Prostate gland (tissue), 2 donors: ENCODE measurements around the gene DNM3. TPM values are rescaled to one million over a fixed set of nuclear protein-coding genes. Genes with fewer than 3 reads are reported as not detected.

ENCODE experiments used
- DNase-seq: peaks from one replicate; pipeline ENCODE4 v3.0.0-alpha.2; 2019; ENCODE audit warnings: low spot score
- H3K27ac ChIP-seq, 2 donors: fragments of 200-600 bp; sonication (generic); 2 replicates each; pipeline ENCODE4 v1.5.1; 2017 to 2019
- H3K27me3 ChIP-seq: fragments of 200-600 bp; sonication (generic); replicated peaks from 2 replicates; pipeline ENCODE4 v1.5.1; 2019; ENCODE audit not compliant: insufficient read depth
- H3K36me3 ChIP-seq, 2 donors: fragments of 200-600 bp; sonication (generic); 1 replicate in 1 of 2; 2 replicates in 1 of 2; pipeline versions ENCODE4 v1.5.1 to v1.8.1; 2017 to 2019
- H3K4me1 ChIP-seq: fragments of 200-600 bp; sonication (generic); replicated peaks from 2 replicates; pipeline ENCODE4 v1.5.1; 2019
- H3K4me3 ChIP-seq, 2 donors: fragments of 200-600 bp; sonication (generic); 2 replicates each; pipeline ENCODE4 v1.5.1; 2017 to 2019
- H3K9me3 ChIP-seq: fragments of 200-600 bp; sonication (generic); 2 replicates; pipeline ENCODE4 v1.5.1; 2017
- CTCF ChIP-seq, 4 experiments: fragments of 200-600 bp in 2 of 4; fragments of 450-650 bp in 2 of 4; sonication (generic) in 2 of 4; IDR thresholded peaks; 1 replicate in 3 of 4; 2 replicates in 1 of 4; pipeline ENCODE4 v1.5.1; 2016 to 2019; ENCODE audit warnings: antibody characterized with exemption in 4 of 4, mild to moderate bottlenecking in 2 of 4, moderate library complexity in 2 of 4
- POLR2A ChIP-seq: fragments of 450-650 bp; IDR thresholded peaks from one replicate; pipeline ENCODE4 v1.6.1; 2016; ENCODE audit warnings: antibody characterized with exemption, mild to moderate bottlenecking
- POLR2AphosphoS5 ChIP-seq: sonication (generic); formaldehyde crosslinking; IDR thresholded peaks from one replicate; pipeline ENCODE4 v1.6.1; 2017; ENCODE audit warnings: antibody characterized with exemption
- WGBS: methylation state at CpG from one replicate; pipeline ENCODE4 v1.1.5; 2018; 5-methylcytosine and 5-hydroxymethylcytosine counted together
- intact Hi-C: fragments of 100-400 bp; cut with DNase I; formaldehyde crosslinking; loops from one replicate; pipeline ENCODE4 v1.14.2; 2022
- total RNA-seq, 2 donors: library from RNA; depleted of rRNA; stranded (reverse); fragments of >200 nt; gene quantifications; one replicate each; pipeline ENCODE4 v1.1.0, GENCODE V29; 2016

Gene DNM3
- total RNA-seq, 2 donors from 2014 or later: 2.3 to 5.3 TPM

- intact Hi-C loops: no loop called here
- 96% methylated on average over 1 of the region's 1 CpG for WGBS
- no peaks in the 10 kb centered on the region for H3K27me3 ChIP-seq
Observed at GRCh38 chr1:172455451-172455850, 614.2 kb downstream of the DNM3 start.

GRCh38 chr1:172456344-172456769 is 615.1 kb downstream of the DNM3 start:
- WGBS: 91% methylated on average over 5 of the region's 5 CpGs
- H3K4me3 ChIP-seq: no peak overlapping the region
- H3K27ac ChIP-seq: no peak overlapping the region
- no peaks in the 10 kb centered on the region for H3K4me1 ChIP-seq
- DNase-seq: no peak
- intact Hi-C loops: no loop called here
- no peaks in the 10 kb centered on the region for H3K27me3 ChIP-seq
- TF ChIP-seq CTCF (IDR thresholded peaks at IDR 0.05): no peak
- H3K36me3 ChIP-seq: no peaks in the 10 kb centered on the region
- no peaks in the 10 kb centered on the region for H3K9me3 ChIP-seq

More at GRCh38 chr1:172455451-172455850, 614.2 kb downstream of the DNM3 start:
- Histone ChIP-seq H3K27ac (no peak overlapping the region), H3K36me3 (no peaks in the 10 kb centered on the region), H3K4me3 (no peak overlapping the region), H3K4me1 (no peaks in the 10 kb centered on the region), H3K9me3 (no peaks in the 10 kb centered on the region)
- TF ChIP-seq POLR2A: no peak
- TF ChIP-seq POLR2AphosphoS5: no peak
- no peak for TF ChIP-seq CTCF (IDR thresholded peaks at IDR 0.05)
- no peak for DNase-seq

- intact Hi-C loops: no loop called here
- Histone ChIP-seq H3K36me3 (no peaks in the 10 kb centered on the region), H3K4me3 (no peak overlapping the region), H3K9me3 (no peaks in the 10 kb centered on the region), H3K27me3 (no peaks in the 10 kb centered on the region), H3K27ac (no peak overlapping the region), H3K4me1 (no peaks in the 10 kb centered on the region)
- no peak for DNase-seq
- 89% methylated on average over 1 of the region's 1 CpG for WGBS
- no peak for TF ChIP-seq POLR2A
- TF ChIP-seq CTCF (IDR thresholded peaks at IDR 0.05): no peak
- TF ChIP-seq POLR2AphosphoS5: no peak
Observed at GRCh38 chr1:172457479-172458130, 616.3 kb downstream of the DNM3 start.

- intact Hi-C loops: no loop called here
- WGBS: 41% methylated on average over 1 of the region's 1 CpG
- DNase-seq: no peak
Observed at GRCh38 chr1:172460177-172460576, 618.9 kb downstream of the DNM3 start.

More at GRCh38 chr1:172460177-172460576, 618.9 kb downstream of the DNM3 start:
- no peak overlapping the region for H3K27ac ChIP-seq
- H3K36me3 ChIP-seq: no peaks in the 10 kb centered on the region
- no peak overlapping the region for H3K4me3 ChIP-seq
- no peaks in the 10 kb centered on the region for H3K4me1 ChIP-seq
- H3K27me3 ChIP-seq: no peaks in the 10 kb centered on the region
- TF ChIP-seq CTCF (IDR thresholded peaks at IDR 0.05): no peak
- TF ChIP-seq POLR2A: no peak
- H3K9me3 ChIP-seq: no peaks in the 10 kb centered on the region
